EL (cell line): Measurements from ENCODE around the gene BIK.
A peak's percentile ranks its signal among the peaks of the same experiment; 100 is the strongest.

Experiments
- DNase-seq: peaks from one replicate; pipeline ENCODE4 v3.0.0-alpha.2; 2016

Gene BIK

GRCh38 chr22:43164636-43165035, 54.1 kb downstream of the BIK start:
- no peak for DNase-seq

GRCh38 chr22:43166132-43166930, 55.8 kb downstream of the BIK start:
- no peak for DNase-seq

- DNase-seq: no peak
Measured at GRCh38 chr22:43167001-43167589, 56.5 kb downstream of the BIK start.

GRCh38 chr22:43168471-43169309, 58.1 kb downstream of the BIK start:
- peak; percentile 74 for DNase-seq

- no peak for DNase-seq
Measured at GRCh38 chr22:43169310-43170130, 59.0 kb downstream of the BIK start.

GRCh38 chr22:43170131-43170480, 59.6 kb downstream of the BIK start:
- no peak for DNase-seq

- no peak for DNase-seq
Measured at GRCh38 chr22:43171019-43171491, 60.5 kb downstream of the BIK start.

GRCh38 chr22:43171607-43172006, 61.1 kb downstream of the BIK start:
- no peak for DNase-seq

GRCh38 chr22:43172191-43172590, 61.6 kb downstream of the BIK start:
- DNase-seq: no peak

- DNase-seq: no peak
Measured at GRCh38 chr22:43173566-43173965, 63.0 kb downstream of the BIK start.

GRCh38 chr22:43173976-43174720, 63.6 kb downstream of the BIK start:
- DNase-seq: no peak

- no peak for DNase-seq
Measured at GRCh38 chr22:43174941-43175531, 64.5 kb downstream of the BIK start.

- DNase-seq: no peak
Measured at GRCh38 chr22:43176090-43176489, 65.5 kb downstream of the BIK start.

- DNase-seq: no peak
Measured at GRCh38 chr22:43177479-43177878, 66.9 kb downstream of the BIK start.
